Activated naive CD4-positive, alpha-beta T cell treated with anti-CD3 and anti-CD28 coated beads, Interleukin-2, amount 50 U/mL, for 16 hours (primary cell): ENCODE results near the gene TUB.

ENCODE experiments used
- DNase-seq: peaks from one replicate; pipeline ENCODE4 v3.0.0-alpha.2; 2020

The TUB gene

GRCh38 chr11:8070417-8071115 lies 10.4 kb upstream of the TUB start:
- DNase-seq = no peak

DNA sequence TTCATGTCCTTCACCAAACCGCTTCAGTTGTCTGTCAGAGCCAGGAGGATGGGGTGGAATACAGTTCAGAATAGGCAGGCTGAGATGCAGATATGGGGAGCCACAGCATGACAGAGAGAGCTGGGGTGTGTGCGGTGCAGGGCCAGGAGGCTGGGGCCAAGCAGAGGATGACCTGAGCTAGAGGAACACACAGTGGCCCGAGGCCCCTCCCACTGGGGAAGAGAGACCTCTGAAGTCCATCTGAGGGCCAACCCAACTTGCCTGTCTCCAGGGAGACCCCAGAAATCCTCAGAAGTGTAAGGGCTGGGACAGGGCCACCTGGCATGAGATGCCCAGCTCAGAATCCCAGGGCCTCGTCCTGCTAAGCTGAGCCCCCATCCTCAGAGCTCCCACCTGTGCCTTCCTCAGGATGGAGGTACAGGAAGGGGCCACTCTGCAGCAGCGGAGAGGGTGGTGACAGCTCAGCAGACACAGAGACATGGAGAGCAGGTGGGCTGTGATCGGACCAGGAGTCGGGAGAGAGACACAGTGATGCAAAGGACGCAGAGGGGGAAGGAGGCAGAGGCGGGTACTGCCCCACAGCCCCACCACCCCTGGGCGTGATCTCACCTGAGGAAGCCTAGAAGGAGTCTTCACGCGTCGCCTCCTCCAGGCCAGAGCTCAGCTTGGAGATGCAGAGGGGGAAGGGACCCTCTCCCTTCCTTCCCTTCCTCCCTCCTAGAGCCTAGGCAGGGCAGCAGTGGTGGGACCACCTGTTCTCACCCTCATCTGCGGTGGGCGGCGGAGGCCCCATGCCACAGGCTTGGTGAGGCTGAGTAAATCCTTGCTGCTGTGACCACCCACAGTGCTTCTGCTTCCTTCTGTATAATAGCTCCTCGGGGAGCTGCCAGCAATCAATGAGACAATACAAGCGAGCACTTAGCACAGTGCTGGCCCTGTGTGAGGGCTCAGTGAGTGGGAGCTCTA lies 9.1 kb upstream of the TUB start:
- DNase-seq = no peak

DNA sequence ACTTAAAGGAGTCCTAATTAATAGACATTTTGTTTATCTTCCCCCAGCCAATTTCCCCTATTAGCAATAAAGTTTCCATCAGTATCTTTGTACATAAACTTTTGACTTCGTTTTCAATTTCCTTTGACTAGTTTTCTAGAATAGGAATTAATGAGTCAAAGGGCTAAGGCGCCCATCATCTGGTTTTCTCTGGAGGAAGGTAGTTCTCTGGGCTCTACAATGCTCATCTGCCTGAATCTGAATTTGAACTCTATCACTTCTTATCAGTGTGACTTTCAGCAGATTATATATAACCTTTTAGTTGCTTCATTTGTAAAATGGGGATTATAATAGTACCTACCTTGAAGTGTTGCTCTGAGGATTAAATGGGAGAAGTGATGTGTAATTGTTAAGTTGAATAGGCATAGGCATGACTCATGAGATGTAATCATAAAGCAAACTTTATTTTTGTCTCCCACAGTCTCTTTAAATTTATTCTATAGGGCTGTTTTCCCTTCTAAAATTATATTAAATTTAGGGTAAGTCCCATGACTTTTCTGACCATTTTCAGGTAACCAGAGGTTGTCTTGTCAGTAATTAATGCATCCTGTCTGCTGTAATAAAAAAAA lies 5.8 kb upstream of the TUB start:
- DNase-seq = no peak

- DNase-seq = no peak
Measured at GRCh38 chr11:8079111-8079675, 1.8 kb upstream of the TUB start.

DNA sequence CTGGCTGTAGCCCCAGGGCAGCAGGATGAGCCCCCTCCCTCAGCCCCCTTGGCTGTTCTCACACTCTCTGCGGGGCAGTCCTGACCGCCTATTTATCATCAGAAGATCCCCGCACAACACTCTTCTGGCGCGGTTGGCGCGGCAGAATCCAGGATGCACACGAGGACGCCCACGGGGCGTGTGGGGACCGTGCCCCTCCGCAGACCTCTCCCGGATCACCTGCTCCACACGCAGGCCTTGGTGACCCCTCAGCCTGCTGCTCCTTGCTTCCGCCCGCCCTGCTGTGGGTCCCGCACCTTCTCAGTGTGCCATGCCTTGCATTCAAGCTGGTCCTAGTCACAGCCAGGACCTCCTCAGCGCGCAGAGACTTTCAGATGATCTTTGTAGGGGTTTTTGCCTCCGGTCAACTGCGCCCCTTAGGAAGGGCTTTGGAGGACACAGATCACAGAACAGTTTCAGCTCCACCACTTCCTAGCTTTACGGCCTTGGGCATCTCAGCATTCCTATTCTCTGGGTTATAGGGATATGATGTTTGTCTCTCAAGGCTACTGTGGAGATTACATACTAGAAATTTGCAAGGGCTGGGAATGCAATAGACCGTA lies 841 bp upstream of the TUB start:
- no peak for DNase-seq

GRCh38 chr11:8081591-8082250 lies 710 bp downstream of the TUB start:
- no peak for DNase-seq

DNA sequence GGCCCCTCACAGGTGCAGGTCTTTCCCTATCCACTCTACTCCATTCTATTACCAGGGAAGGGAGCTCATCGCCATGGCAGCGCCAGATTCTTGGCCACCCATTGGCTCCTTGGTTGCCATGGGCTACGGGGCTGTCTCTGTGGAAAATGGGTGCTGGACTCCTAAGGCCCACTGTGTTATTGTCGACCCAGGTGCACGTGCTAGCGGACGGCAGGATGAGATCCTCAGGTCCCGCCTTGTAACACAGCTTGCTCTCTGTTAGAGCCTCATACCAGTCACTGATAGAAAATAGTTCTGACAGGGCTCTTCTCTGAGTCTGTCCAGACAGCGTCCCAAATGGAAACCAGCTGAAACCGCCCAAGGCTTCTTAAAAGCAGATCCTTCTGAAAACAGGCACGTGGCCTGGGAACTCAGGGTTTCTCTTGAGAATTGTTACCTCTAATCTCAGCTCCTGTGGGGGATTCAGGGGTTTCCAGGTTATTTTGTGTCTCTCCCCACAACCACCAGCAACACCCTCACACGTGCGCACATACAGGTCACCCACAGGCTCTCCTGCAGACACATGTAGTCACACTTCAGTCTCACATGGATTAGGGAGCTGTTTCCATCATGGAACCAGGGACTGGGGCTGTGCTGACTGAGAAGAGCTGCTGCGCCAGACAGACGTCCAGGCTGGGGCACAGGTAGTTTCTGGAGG lies 1.5 kb downstream of the TUB start:
- no peak for DNase-seq

DNA sequence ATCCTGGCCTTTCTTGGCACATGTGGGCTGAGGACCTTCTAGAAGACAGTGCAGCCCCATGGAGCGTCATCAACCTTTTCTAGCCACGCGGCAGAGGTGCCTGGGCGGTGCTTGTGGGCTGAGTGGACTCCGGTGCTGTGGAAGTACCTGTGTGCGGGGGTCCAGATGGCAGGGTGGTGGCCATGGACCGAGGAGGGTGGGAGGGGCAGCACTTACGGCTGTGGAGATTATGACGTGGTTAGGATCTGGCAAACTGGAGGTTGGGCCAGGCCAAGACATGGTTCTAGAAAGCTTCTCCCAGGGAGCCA lies 2.0 kb downstream of the TUB start:
- DNase-seq = no peak

GRCh38 chr11:8083871-8084281 lies 2.9 kb downstream of the TUB start:
- no peak for DNase-seq

DNA sequence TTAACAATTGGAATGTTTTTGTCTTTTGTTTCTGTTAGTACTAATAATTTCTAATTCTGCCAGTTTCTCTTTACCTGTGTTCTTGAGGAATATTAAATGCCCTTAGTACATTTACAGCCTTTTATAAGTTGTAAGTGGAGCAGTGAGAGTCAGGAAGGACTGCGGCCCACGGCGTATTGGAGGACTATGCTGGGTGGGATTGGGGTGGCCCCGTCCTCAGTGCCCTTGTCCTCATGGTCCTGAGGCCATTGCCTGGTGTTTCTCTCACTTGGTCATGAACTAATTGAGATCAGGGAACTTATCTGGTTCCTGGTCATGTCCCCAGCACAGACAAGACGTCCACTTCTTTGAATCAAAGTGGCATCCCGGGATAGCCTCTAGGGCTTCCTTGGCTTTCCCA lies 3.3 kb downstream of the TUB start:
- no peak for DNase-seq

DNA sequence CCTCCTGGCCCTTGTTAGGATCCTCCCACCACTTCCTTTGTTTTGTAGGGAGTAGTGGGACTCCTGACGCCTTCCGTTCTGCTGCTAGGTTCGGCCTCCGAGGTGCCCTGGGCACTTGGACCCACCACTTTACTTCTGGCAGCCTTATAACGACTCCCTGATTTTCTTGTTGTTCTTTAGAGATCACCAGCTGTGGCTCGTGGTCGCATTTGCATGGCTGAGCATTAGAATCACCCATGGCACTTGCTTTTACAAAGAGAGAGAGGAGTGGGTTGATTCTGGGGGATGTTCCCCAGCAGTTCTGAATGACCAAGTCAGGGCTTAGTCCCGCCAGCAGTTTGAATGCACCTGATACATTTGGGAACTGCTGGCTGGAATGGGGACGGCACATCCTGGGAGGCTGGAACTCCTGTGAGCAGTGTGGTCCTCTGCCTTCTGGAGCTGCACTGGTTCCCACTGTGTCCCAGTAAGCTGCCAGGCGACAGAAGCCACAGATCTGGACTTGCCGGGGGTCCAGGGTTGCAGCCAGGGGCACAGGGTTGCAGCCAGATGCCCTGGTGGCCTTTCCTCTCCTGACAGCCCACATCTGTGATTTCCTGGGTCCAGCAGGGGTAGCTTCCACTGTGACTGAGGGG lies 4.1 kb downstream of the TUB start:
- no peak for DNase-seq

DNA sequence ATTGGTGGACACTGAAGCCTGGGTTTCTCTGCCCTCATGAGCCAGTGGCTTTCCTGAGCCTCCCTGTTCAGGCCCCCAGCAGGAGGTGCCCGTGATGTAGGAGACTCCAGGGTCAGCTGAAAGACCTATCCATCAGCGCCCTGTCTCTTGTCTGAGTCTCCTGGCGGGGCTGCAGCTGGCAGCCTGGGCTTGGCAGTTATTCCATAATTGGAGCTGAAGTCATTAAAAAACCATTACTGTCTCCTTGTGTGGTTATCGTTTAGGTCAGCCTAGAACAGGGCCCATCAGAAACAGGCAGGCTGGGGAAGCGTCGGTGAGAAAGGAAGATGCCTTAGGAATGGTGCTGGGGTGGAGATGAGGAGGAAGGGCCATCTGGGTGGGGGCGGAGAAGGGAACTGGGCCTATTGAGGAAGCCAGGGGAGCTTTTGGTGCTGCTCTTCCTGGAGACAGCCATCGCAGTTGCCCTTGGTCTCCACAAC lies 5.0 kb downstream of the TUB start:
- no peak for DNase-seq

DNA sequence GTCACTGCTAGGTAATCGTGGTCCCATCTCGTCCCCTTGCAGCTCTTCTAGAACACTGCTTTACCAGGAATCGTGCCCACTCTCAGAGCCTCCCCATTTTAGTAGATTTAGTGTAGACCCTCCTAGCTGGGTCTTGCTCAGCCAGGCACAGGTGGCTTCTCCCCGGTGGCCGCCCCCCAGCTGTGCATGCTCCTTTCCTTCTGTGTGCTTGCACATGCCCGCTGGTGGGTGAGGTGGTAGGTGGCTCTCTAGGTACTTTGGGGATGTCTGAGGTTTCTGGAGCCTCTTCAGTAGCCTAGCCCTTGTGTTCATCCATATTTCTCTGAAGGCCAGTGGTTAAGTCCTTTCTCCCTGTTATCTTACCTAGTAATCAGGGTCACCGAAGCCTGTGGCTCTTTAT lies 5.6 kb downstream of the TUB start:
- DNase-seq = no peak

DNA sequence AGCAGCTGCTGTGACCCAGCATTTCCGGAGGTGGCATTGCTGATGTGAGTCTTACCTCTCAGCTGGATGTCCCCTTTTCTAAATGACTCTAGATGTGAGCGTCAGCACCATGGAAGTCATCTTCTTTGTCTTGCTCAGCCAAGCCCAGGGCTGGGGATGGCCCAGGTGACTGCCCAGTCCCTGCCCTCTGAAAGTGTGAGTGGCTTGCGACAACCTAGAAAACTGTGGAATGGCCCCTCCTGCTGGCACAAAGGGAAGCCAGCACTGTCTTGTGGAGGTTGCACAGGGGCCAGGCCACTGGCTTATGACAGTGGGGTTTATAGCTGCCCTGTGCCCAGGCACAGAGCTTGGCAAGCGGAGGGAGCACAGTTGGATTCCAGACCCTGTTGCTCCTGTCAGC lies 6.2 kb downstream of the TUB start:
- DNase-seq = no peak

DNA sequence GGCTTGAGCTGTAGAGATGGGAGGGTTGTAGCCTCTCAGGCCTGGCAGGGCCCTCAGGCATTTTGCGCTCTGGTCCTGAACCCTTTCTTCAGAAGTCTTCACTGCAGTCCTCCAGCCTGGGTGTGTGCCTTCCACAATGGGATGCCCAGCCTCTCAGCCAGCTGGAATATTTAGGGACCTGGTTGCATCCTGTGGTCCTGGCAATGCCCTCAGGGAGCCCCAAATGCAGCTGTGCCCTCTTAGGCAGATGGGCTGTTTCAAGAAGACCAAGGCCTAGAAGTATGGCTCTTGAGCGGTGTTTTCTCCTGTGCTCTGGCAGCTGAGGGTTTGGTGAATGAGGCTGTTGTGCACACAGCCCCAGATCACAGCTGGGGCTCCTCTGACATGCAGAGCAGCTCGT lies 6.7 kb downstream of the TUB start:
- DNase-seq = no peak

- no peak for DNase-seq
Measured at GRCh38 chr11:8089791-8090510, 8.9 kb downstream of the TUB start.

GRCh38 chr11:8090756-8091155 lies 9.7 kb downstream of the TUB start:
- DNase-seq = peak; percentile 23

- DNase-seq = no peak
Measured at GRCh38 chr11:8091721-8092120, 10.7 kb downstream of the TUB start.

GRCh38 chr11:8092587-8093424 lies 11.8 kb downstream of the TUB start:
- DNase-seq = peak; percentile 40
